ENCODE data around the gene RIN1. TPM values are rescaled to one million over a fixed set of nuclear protein-coding genes. Genes with fewer than 3 reads are reported as not detected.

The RIN1 gene
- total and polyA plus RNA-seq, 2 experiments from 2014 or later = 6.2 to 9.5 TPM

GRCh38 chr11:66333896-66334604 lies 2.2 kb downstream of the RIN1 start:
- Histone ChIP-seq H3K9me3 (ENCODE audit: low read depth) (no peaks in the 10 kb centered on the region), H3K79me2 (peaks cover 7% of the 10 kb centered on the region), H3K4me3 (no peak overlapping the region), H3K4me2 (no peak overlapping the region), H2AFZ (no peak overlapping the region), H4K20me1 (ENCODE audit: insufficient read depth, poor library complexity, severe bottlenecking) (no peaks in the 10 kb centered on the region), H3K9me2 (replicated peaks; ENCODE audit: insufficient read depth) (no peaks in the 10 kb centered on the region), H3K36me3 (replicated peaks; ENCODE audit: insufficient read depth, low read depth) (no peaks in the 10 kb centered on the region), H3K27me3 (no peaks in the 10 kb centered on the region), H3K4me1 (ENCODE audit: insufficient read depth) (peaks cover 19% of the 10 kb centered on the region), H3K27ac (no peak overlapping the region)
- no peak for DNase-seq (ENCODE audit: low spot score)
- no peak for TF ChIP-seq CTCF (IDR thresholded peaks at IDR 0.05; ENCODE audit: poor library complexity)
- no peak for TF ChIP-seq EZH2phosphoT487 (IDR thresholded peaks at IDR 0.05; ENCODE audit: low read depth, severe bottlenecking, unreplicated experiment)
- TF ChIP-seq EZH2 (IDR thresholded peaks at IDR 0.05; ENCODE audit: borderline replicate concordance) = no peak
- WGBS (ENCODE audit: low lambda C conversion rate, missing lambda C conversion rate) = 94% methylated on average over 26 of the region's 29 CpGs

- Histone ChIP-seq H3K27ac (no peak overlapping the region), H3K9me3 (ENCODE audit: low read depth) (no peaks in the 10 kb centered on the region), H3K4me3 (no peak overlapping the region), H3K9me2 (replicated peaks; ENCODE audit: insufficient read depth) (no peaks in the 10 kb centered on the region), H3K36me3 (replicated peaks; ENCODE audit: insufficient read depth, low read depth) (no peaks in the 10 kb centered on the region), H3K4me1 (ENCODE audit: insufficient read depth) (peaks cover 26% of the 10 kb centered on the region), H4K20me1 (ENCODE audit: insufficient read depth, poor library complexity, severe bottlenecking) (no peaks in the 10 kb centered on the region), H3K79me2 (peaks cover 7% of the 10 kb centered on the region), H3K27me3 (no peaks in the 10 kb centered on the region), H2AFZ (no peak overlapping the region), H3K4me2 (no peak overlapping the region)
- TF ChIP-seq EZH2phosphoT487 (IDR thresholded peaks at IDR 0.05; ENCODE audit: low read depth, severe bottlenecking, unreplicated experiment) = no peak
- no peak for TF ChIP-seq CTCF (IDR thresholded peaks at IDR 0.05; ENCODE audit: poor library complexity)
- no peak for TF ChIP-seq EZH2 (IDR thresholded peaks at IDR 0.05; ENCODE audit: borderline replicate concordance)
- no peak for DNase-seq (ENCODE audit: low spot score)
- WGBS (ENCODE audit: low lambda C conversion rate, missing lambda C conversion rate) = 96% methylated on average over 19 of the region's 19 CpGs
These were observed 2.9 kb downstream of the RIN1 start for GRCh38 chr11:66333220-66333877.

- H4K20me1 ChIP-seq (ENCODE audit: insufficient read depth, poor library complexity, severe bottlenecking) = no peaks in the 10 kb centered on the region
- no peak overlapping the region for H3K4me3 ChIP-seq
- no peaks in the 10 kb centered on the region for H3K27me3 ChIP-seq
- H3K9me2 ChIP-seq (replicated peaks; ENCODE audit: insufficient read depth) = no peaks in the 10 kb centered on the region
- H3K9me3 ChIP-seq (ENCODE audit: low read depth) = no peaks in the 10 kb centered on the region
- H3K79me2 ChIP-seq = peaks cover 7% of the 10 kb centered on the region
- H2AFZ ChIP-seq = no peak overlapping the region
- TF ChIP-seq EZH2 (IDR thresholded peaks at IDR 0.05; ENCODE audit: borderline replicate concordance) (no peak), CTCF (IDR thresholded peaks at IDR 0.05; ENCODE audit: poor library complexity) (no peak), EZH2phosphoT487 (IDR thresholded peaks at IDR 0.05; ENCODE audit: low read depth, severe bottlenecking, unreplicated experiment) (no peak)
- WGBS (ENCODE audit: low lambda C conversion rate, missing lambda C conversion rate) = 84% methylated on average over 18 of the region's 18 CpGs
- H3K36me3 ChIP-seq (replicated peaks; ENCODE audit: insufficient read depth, low read depth) = no peaks in the 10 kb centered on the region
- H3K4me1 ChIP-seq (ENCODE audit: insufficient read depth) = peaks cover 32% of the 10 kb centered on the region
- DNase-seq (ENCODE audit: low spot score) = peak; percentile 2
- no peak overlapping the region for H3K27ac ChIP-seq
- H3K4me2 ChIP-seq = no peak overlapping the region
These were observed 3.6 kb downstream of the RIN1 start for GRCh38 chr11:66332371-66333219.

All from hepatocyte (in vitro differentiated cells).